H9 (cell line): ENCODE data around the gene PWWP2B. TPM values are rescaled to one million over a fixed set of nuclear protein-coding genes. Genes with fewer than 3 reads are reported as not detected.
A peak's percentile ranks its signal among the peaks of the same experiment; 100 is the strongest.

Experiments used
- DNase-seq: peaks from one replicate; pipeline ENCODE4 v3.0.0-alpha.2; 2017
- H2AFZ ChIP-seq: one replicate; pipeline ENCODE4 v1.6.1; 2013; ENCODE audit warnings: mild to moderate bottlenecking, low read length, control low read depth, moderate library complexity
- H2AK5ac ChIP-seq: 2 replicates; pipeline ENCODE4 v1.6.1; 2013; ENCODE audit warnings: low read length, control low read depth, mixed read lengths; ENCODE audit not compliant: insufficient read length
- H2BK120ac ChIP-seq: one replicate; pipeline ENCODE4 v1.6.1; 2013; ENCODE audit warnings: low read depth, mild to moderate bottlenecking, low read length, control low read depth, inconsistent platforms; ENCODE audit not compliant: poor library complexity, severe bottlenecking
- H2BK12ac ChIP-seq: 2 replicates; pipeline ENCODE4 v1.6.1; 2013; ENCODE audit warnings: low read length, control low read depth, mixed read lengths, low read depth; ENCODE audit not compliant: insufficient read length
- H2BK15ac ChIP-seq: 2 replicates; pipeline ENCODE4 v1.6.1; 2013; ENCODE audit warnings: low read depth, low read length, control low read depth
- H2BK20ac ChIP-seq: one replicate; pipeline ENCODE4 v1.6.1; 2013; ENCODE audit warnings: low read depth, mild to moderate bottlenecking, low read length, control low read depth, inconsistent platforms; ENCODE audit not compliant: poor library complexity, severe bottlenecking
- H2BK5ac ChIP-seq: 2 replicates; pipeline ENCODE4 v1.6.1; 2013; ENCODE audit warnings: low read length, control low read depth, mixed read lengths; ENCODE audit not compliant: insufficient read length
- H3K14ac ChIP-seq: 2 replicates; pipeline ENCODE4 v1.6.1; 2013; ENCODE audit warnings: low read length, control low read depth; ENCODE audit not compliant: insufficient read depth
- H3K18ac ChIP-seq: 2 replicates; pipeline ENCODE4 v1.6.1; 2013; ENCODE audit warnings: low read depth, mild to moderate bottlenecking, mixed read lengths, low read length, control low read depth; ENCODE audit not compliant: insufficient read length
- H3K23ac ChIP-seq: 2 replicates; pipeline ENCODE4 v1.6.1; 2013; ENCODE audit warnings: low read length, control low read depth, mixed read lengths, low read depth; ENCODE audit not compliant: insufficient read length
- H3K23me2 ChIP-seq: 2 replicates; pipeline ENCODE4 v1.6.1; 2013; ENCODE audit warnings: low read depth, mild to moderate bottlenecking, mixed read lengths, low read length, control low read depth; ENCODE audit not compliant: insufficient read length, poor library complexity, severe bottlenecking
- H3K27ac ChIP-seq: 2 replicates; pipeline ENCODE4 v1.5.1; 2013; ENCODE audit warnings: low read length, control low read depth, mixed read lengths, low read depth; ENCODE audit not compliant: insufficient read length
- H3K27me3 ChIP-seq: 2 replicates; pipeline ENCODE4 v1.6.1; 2013; ENCODE audit warnings: low read length, control low read depth, inconsistent platforms; ENCODE audit not compliant: insufficient read depth
- H3K4ac ChIP-seq: 2 replicates; pipeline ENCODE4 v1.6.1; 2013; ENCODE audit warnings: low read depth, mild to moderate bottlenecking, control low read depth, inconsistent platforms, low read length, moderate library complexity
- H3K4me1 ChIP-seq: 2 replicates; pipeline ENCODE4 v1.6.1; 2013; ENCODE audit warnings: low read length, control low read depth, inconsistent platforms; ENCODE audit not compliant: insufficient read depth
- H3K4me2 ChIP-seq: 2 replicates; pipeline ENCODE4 v1.6.1; 2013; ENCODE audit warnings: low read length, control low read depth, mixed read lengths; ENCODE audit not compliant: insufficient read length, insufficient read depth
- H3K56ac ChIP-seq: 2 replicates; pipeline ENCODE4 v1.6.1; 2013; ENCODE audit warnings: low read depth, mild to moderate bottlenecking, mixed read lengths, low read length, control low read depth; ENCODE audit not compliant: insufficient read length
- H3K79me1 ChIP-seq: 2 replicates; pipeline ENCODE4 v1.6.1; 2013; ENCODE audit warnings: low read depth, mild to moderate bottlenecking, moderate library complexity, low read length, control low read depth, inconsistent platforms; ENCODE audit not compliant: insufficient read depth, poor library complexity, severe bottlenecking
- H3K79me2 ChIP-seq: 2 replicates; pipeline ENCODE4 v1.6.1; 2013; ENCODE audit warnings: low read length, control low read depth, inconsistent platforms; ENCODE audit not compliant: insufficient read depth
- H3K9ac ChIP-seq: 2 replicates; pipeline ENCODE4 v1.6.1; 2013; ENCODE audit warnings: low read length, control low read depth, mixed read lengths; ENCODE audit not compliant: insufficient read length; ENCODE audit errors: extremely low read depth
- H3K9me3 ChIP-seq: one replicate; pipeline ENCODE4 v1.6.1; 2013; ENCODE audit warnings: low read depth, low read length, inconsistent platforms; ENCODE audit not compliant: control insufficient read depth
- H3T11ph ChIP-seq: one replicate; pipeline ENCODE4 v1.6.1; 2013; ENCODE audit warnings: mild to moderate bottlenecking, low read length, control low read depth, inconsistent platforms
- H4K20me1 ChIP-seq: one replicate; pipeline ENCODE4 v1.6.1; 2013; ENCODE audit not compliant: control insufficient read depth, insufficient read length, insufficient read depth
- H4K5ac ChIP-seq: 2 replicates; pipeline ENCODE4 v1.6.1; 2013; ENCODE audit warnings: low read depth, mild to moderate bottlenecking, mixed read lengths, low read length, control low read depth; ENCODE audit not compliant: insufficient read length
- H4K8ac ChIP-seq: replicated peaks from 2 replicates; pipeline ENCODE4 v1.6.1; 2013; ENCODE audit warnings: low read length, control low read depth, mixed read lengths, low read depth; ENCODE audit not compliant: insufficient read length
- H4K91ac ChIP-seq: 2 replicates; pipeline ENCODE4 v1.6.1; 2013; ENCODE audit warnings: low read depth, mild to moderate bottlenecking, moderate library complexity, mixed read lengths, low read length, control low read depth; ENCODE audit not compliant: insufficient read length
- H3K27ac Mint-ChIP-seq, 3 experiments: 2 replicates in 2 of 3; 3 replicates in 1 of 3; pipeline ENCODE4 v1.8.0; 2020 to 2021; ENCODE audit warnings: mixed read lengths in 3 of 3, mild to moderate bottlenecking in 1 of 3, moderate library complexity in 1 of 3
- H3K27me3 Mint-ChIP-seq: 2 replicates; pipeline ENCODE4 v1.8.0; 2021; ENCODE audit warnings: low read depth, mild to moderate bottlenecking, moderate library complexity, mixed read lengths
- H3K36me3 Mint-ChIP-seq, 3 experiments: 2 replicates in 2 of 3; 3 replicates in 1 of 3; pipeline ENCODE4 v1.8.0; 2020 to 2021; ENCODE audit warnings: low read depth in 3 of 3, mixed read lengths in 3 of 3; ENCODE audit not compliant: insufficient read depth in 1 of 3
- H3K4me1 Mint-ChIP-seq, 2 experiments: 2 replicates each; pipeline ENCODE4 v1.8.0; 2020; ENCODE audit warnings: mixed read lengths in 2 of 2
- H3K4me3 Mint-ChIP-seq, 2 experiments: 2 replicates in 1 of 2; 3 replicates in 1 of 2; pipeline ENCODE4 v1.8.0; 2020 to 2021; ENCODE audit warnings: mild to moderate bottlenecking in 2 of 2, mixed read lengths in 2 of 2, moderate library complexity in 1 of 2
- H3K9me3 Mint-ChIP-seq, 2 experiments: 2 replicates in 1 of 2; 3 replicates in 1 of 2; pipeline ENCODE4 v1.8.0; 2020; ENCODE audit warnings: mild to moderate bottlenecking in 2 of 2, mixed read lengths in 2 of 2, moderate library complexity in 1 of 2
- WGBS: extraction: QIAGEN DNeasy Blood & Tissue Kit; methylation state at CpG from one replicate; pipeline ENCODE4 v1.1.7; 2013; ENCODE audit warnings: missing lambda C conversion rate, low lambda C conversion rate, mixed read lengths; ENCODE audit not compliant: insufficient read length; ENCODE audit errors: extremely low coverage; 5-methylcytosine and 5-hydroxymethylcytosine counted together
- total RNA-seq: library from RNA; stranded (reverse); gene quantifications from 2 replicates; pipeline ENCODE4 v1.2.1, GENCODE V29; 2021
- TF ChIP-seq, protein P1 (sequence below): fragments of 200-600 bp; sonication (generic); conservative IDR thresholded peaks from 3 replicates; pipeline ENCODE4 v1.8.0; 2021; ENCODE audit warnings: antibody characterized with exemption, mild to moderate bottlenecking

Gene PWWP2B
- total RNA-seq, 1 experiment from 2014 or later: 10.0 TPM

- H3K4me1 ChIP-seq: no peaks in the 10 kb centered on the region
- H3K9me3 Mint-ChIP-seq: no peaks in the 10 kb centered on the region; a peak in 1 of 5 replicates
- no peak overlapping the region; a peak in 1 of 5 replicates for H3K4me3 Mint-ChIP-seq
- no peaks in the 10 kb centered on the region for H3K27me3 ChIP-seq
- H2BK5ac ChIP-seq: no peak overlapping the region
- H2BK12ac ChIP-seq: no peak overlapping the region
- no peak overlapping the region for H2BK120ac ChIP-seq
- peak overlapping the region in 2 of 3 experiments; percentile 4 to 8; a peak in 3 of 7 replicates for H3K27ac Mint-ChIP-seq
- no peak overlapping the region for H3K27ac ChIP-seq
- no peak overlapping the region for H3T11ph ChIP-seq
- H3K4ac ChIP-seq: no peak overlapping the region
- H2BK15ac ChIP-seq: no peak overlapping the region
- no peak overlapping the region for H4K8ac ChIP-seq
- peaks cover 6 to 9% of the 10 kb centered on the region in 2 experiments for H3K4me1 Mint-ChIP-seq
- no peak overlapping the region for H3K56ac ChIP-seq
- H4K91ac ChIP-seq: no peak overlapping the region
- no peaks in the 10 kb centered on the region for H3K23me2 ChIP-seq
- TF ChIP-seq, protein P1, sequence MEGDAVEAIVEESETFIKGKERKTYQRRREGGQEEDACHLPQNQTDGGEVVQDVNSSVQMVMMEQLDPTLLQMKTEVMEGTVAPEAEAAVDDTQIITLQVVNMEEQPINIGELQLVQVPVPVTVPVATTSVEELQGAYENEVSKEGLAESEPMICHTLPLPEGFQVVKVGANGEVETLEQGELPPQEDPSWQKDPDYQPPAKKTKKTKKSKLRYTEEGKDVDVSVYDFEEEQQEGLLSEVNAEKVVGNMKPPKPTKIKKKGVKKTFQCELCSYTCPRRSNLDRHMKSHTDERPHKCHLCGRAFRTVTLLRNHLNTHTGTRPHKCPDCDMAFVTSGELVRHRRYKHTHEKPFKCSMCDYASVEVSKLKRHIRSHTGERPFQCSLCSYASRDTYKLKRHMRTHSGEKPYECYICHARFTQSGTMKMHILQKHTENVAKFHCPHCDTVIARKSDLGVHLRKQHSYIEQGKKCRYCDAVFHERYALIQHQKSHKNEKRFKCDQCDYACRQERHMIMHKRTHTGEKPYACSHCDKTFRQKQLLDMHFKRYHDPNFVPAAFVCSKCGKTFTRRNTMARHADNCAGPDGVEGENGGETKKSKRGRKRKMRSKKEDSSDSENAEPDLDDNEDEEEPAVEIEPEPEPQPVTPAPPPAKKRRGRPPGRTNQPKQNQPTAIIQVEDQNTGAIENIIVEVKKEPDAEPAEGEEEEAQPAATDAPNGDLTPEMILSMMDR: no peak
- no peak for DNase-seq
- no peaks in the 10 kb centered on the region for H4K20me1 ChIP-seq
- no peak overlapping the region for H2AK5ac ChIP-seq
- no peak overlapping the region for H2BK20ac ChIP-seq
- no peak overlapping the region for H3K18ac ChIP-seq
- no peak overlapping the region for H2AFZ ChIP-seq
- WGBS: no CpG with 5 or more reads among the region's 8 CpGs
- H4K5ac ChIP-seq: no peak overlapping the region
- no peaks in the 10 kb centered on the region for H3K79me2 ChIP-seq
- H3K79me1 ChIP-seq: no peaks in the 10 kb centered on the region
- H3K4me2 ChIP-seq: no peak overlapping the region
- no peak overlapping the region for H3K9ac ChIP-seq
- no peaks in the 10 kb centered on the region for H3K9me3 ChIP-seq
- H3K14ac ChIP-seq: no peak overlapping the region
- no peak overlapping the region for H3K23ac ChIP-seq
- no peaks in the 10 kb centered on the region; the same call in 1 of the 2 replicates for H3K27me3 Mint-ChIP-seq
- H3K36me3 Mint-ChIP-seq: no peaks in the 10 kb centered on the region
Measured at GRCh38 chr10:132430231-132430743, 33.3 kb downstream of the PWWP2B start.
